Neural crest cell (in vitro differentiated cells): ENCODE results near the gene KLHL6. TPM values are rescaled to one million over a fixed set of nuclear protein-coding genes. Genes with fewer than 3 reads are reported as not detected.
"Not testable (repeated sequence)": the region's sequence is repeated elsewhere in the genome, so short reads cannot be mapped to it uniquely, and the experiment has no call there.

Source experiments
- DNase-seq: peaks from one replicate; pipeline ENCODE4 v3.0.0; 2021; ENCODE audit warnings: low read depth, mixed read lengths, low spot score
- H3K27ac Mint-ChIP-seq: one replicate; pipeline ENCODE4 v1.8.0; 2021; ENCODE audit warnings: mild to moderate bottlenecking, mixed read lengths; ENCODE audit not compliant: unreplicated experiment
- H3K27me3 Mint-ChIP-seq: 2 replicates; pipeline ENCODE4 v1.8.0; 2021; ENCODE audit warnings: low read depth, mild to moderate bottlenecking, mixed read lengths
- H3K36me3 Mint-ChIP-seq: 2 replicates; pipeline ENCODE4 v1.8.0; 2021; ENCODE audit warnings: low read depth, mild to moderate bottlenecking, mixed read lengths
- H3K4me1 Mint-ChIP-seq: 2 replicates; pipeline ENCODE4 v1.8.0; 2021; ENCODE audit warnings: mixed read lengths
- H3K4me3 Mint-ChIP-seq: one replicate; pipeline ENCODE4 v1.8.0; 2021; ENCODE audit warnings: mild to moderate bottlenecking, mixed read lengths
- H3K9me3 Mint-ChIP-seq: 2 replicates; pipeline ENCODE4 v1.8.0; 2021; ENCODE audit warnings: mixed read lengths
- total RNA-seq: library from RNA; stranded (reverse); gene quantifications from 2 replicates; pipeline ENCODE4 v1.2.1, GENCODE V29; 2021
- TF ChIP-seq, protein P1 (sequence below): fragments of 200-600 bp; sonication (generic); conservative IDR thresholded peaks from 2 replicates; pipeline ENCODE4 v1.5.0; 2021; ENCODE audit warnings: antibody characterized with exemption, mild to moderate bottlenecking

Gene KLHL6
- total RNA-seq, 1 donor from 2014 or later = 0.12 TPM

DNA sequence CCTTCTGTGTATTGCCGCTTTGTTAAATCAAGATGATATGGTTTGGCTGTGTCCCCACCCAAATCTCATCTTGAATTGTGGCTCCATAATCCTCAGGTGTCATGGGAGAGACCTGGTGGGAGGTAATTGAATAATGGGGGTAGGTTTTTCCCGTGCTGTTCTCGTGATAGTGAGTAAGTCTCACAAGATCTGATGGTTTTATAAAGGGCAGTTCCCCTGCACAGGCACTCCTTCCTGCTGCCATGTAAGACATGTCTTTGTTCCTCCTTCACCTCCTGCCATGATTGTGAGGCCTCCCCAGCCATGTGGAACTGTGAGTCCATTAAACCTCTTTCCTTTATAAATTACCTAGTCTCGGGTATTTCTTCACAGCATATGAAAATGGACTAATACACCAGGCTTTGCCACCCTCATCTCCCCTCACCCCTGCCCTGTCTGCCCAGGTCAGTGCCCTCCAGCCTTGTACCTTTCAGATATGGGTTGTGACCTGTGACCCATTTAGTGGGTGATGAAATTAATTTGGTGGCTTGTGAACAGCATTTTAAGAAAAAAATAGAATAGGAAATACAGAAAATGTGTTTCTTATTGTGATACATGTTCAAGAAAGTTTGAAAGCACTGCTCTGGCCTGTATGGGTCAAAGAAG, 71.0 kb downstream of the KLHL6 start:
- no peak overlapping the region for H3K4me3 Mint-ChIP-seq
- TF ChIP-seq, protein P1, sequence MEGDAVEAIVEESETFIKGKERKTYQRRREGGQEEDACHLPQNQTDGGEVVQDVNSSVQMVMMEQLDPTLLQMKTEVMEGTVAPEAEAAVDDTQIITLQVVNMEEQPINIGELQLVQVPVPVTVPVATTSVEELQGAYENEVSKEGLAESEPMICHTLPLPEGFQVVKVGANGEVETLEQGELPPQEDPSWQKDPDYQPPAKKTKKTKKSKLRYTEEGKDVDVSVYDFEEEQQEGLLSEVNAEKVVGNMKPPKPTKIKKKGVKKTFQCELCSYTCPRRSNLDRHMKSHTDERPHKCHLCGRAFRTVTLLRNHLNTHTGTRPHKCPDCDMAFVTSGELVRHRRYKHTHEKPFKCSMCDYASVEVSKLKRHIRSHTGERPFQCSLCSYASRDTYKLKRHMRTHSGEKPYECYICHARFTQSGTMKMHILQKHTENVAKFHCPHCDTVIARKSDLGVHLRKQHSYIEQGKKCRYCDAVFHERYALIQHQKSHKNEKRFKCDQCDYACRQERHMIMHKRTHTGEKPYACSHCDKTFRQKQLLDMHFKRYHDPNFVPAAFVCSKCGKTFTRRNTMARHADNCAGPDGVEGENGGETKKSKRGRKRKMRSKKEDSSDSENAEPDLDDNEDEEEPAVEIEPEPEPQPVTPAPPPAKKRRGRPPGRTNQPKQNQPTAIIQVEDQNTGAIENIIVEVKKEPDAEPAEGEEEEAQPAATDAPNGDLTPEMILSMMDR = no peak
- peaks cover 9% of the 10 kb centered on the region for H3K4me1 Mint-ChIP-seq
- H3K9me3 Mint-ChIP-seq = no peaks in the 10 kb centered on the region
- DNase-seq = no peak
- no peak overlapping the region for H3K27ac Mint-ChIP-seq
- no peaks in the 10 kb centered on the region for H3K27me3 Mint-ChIP-seq
- H3K36me3 Mint-ChIP-seq = no peaks in the 10 kb centered on the region

DNA sequence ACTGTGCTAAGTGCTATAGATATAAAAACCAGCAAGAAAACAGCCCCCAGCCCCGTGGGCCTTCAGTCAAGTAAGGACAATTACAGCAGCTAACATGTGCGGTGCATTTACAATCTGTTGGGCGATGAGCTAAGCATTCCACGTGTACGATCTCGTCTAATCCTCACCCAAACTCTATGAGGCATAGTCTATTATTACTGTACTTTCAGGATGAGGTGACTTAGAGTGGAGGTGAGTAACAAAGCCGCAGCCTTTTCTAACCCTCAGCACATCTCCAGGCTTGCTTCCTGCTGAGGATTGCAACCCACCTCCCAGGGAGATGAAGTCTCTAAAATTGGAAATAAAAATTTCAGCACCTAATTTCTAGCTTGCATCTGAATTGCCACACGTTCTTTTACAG, 73.9 kb downstream of the KLHL6 start:
- Mint-ChIP-seq H3K27me3 (no peaks in the 10 kb centered on the region), H3K27ac (no peak overlapping the region), H3K4me3 (no peak overlapping the region), H3K9me3 (no peaks in the 10 kb centered on the region), H3K36me3 (no peaks in the 10 kb centered on the region), H3K4me1 (peaks cover 6% of the 10 kb centered on the region)
- TF ChIP-seq, protein P1 = no peak
- no peak for DNase-seq

DNA sequence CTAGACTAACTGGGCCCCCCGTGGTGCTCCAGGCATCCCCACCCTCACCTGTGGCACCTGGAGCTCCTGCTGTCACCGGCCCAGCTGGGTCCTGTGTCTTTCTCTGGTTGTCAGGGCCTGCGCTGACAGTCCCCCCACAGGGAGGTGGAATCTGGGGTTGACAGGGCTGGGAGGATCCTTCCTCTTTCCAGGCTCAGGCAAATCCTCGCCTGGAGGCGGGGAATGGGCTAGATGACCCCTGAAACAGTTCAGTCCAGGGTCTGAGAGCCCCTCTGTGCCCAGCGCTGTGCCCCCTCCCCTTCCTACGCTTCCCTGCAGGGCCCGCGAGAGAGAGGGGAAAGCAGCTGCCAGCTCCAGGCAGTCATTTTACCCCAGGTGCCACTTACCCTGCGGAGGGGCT, 77.0 kb downstream of the KLHL6 start:
- no peaks in the 10 kb centered on the region for H3K36me3 Mint-ChIP-seq
- H3K27me3 Mint-ChIP-seq = peaks cover 2% of the 10 kb centered on the region
- no peak for DNase-seq
- H3K4me1 Mint-ChIP-seq = no peaks in the 10 kb centered on the region
- no peaks in the 10 kb centered on the region for H3K9me3 Mint-ChIP-seq
- TF ChIP-seq, protein P1 = no peak
- no peak overlapping the region for H3K27ac Mint-ChIP-seq
- no peak overlapping the region for H3K4me3 Mint-ChIP-seq

GRCh38 chr3:183477801-183478456, 77.6 kb downstream of the KLHL6 start:
- H3K4me1 Mint-ChIP-seq = no peaks in the 10 kb centered on the region
- peaks cover 2% of the 10 kb centered on the region for H3K27me3 Mint-ChIP-seq
- H3K4me3 Mint-ChIP-seq = no peak overlapping the region
- TF ChIP-seq, protein P1 = no peak
- H3K36me3 Mint-ChIP-seq = no peaks in the 10 kb centered on the region
- no peak for DNase-seq
- H3K27ac Mint-ChIP-seq = no peak overlapping the region
- no peaks in the 10 kb centered on the region for H3K9me3 Mint-ChIP-seq

- DNase-seq, H3K9me3 Mint-ChIP-seq, H3K27ac Mint-ChIP-seq, H3K4me3 Mint-ChIP-seq, H3K4me1 Mint-ChIP-seq, H3K27me3 Mint-ChIP-seq, H3K36me3 Mint-ChIP-seq: not testable (repeated sequence)
Observed at GRCh38 chr3:183475764-183476162, 79.7 kb downstream of the KLHL6 start.

- Mint-ChIP-seq H3K9me3 (no peaks in the 10 kb centered on the region), H3K36me3 (no peaks in the 10 kb centered on the region), H3K4me1 (no peaks in the 10 kb centered on the region), H3K4me3 (no peak overlapping the region), H3K27me3 (peaks cover 2% of the 10 kb centered on the region), H3K27ac (no peak overlapping the region)
- no peak for DNase-seq
- TF ChIP-seq, protein P1 = no peak
Observed at GRCh38 chr3:183475016-183475763, 80.3 kb downstream of the KLHL6 start.
